GM18508 (cell line): ENCODE results near the gene LRRC25.
"Not testable (repeated sequence)": the region's sequence is repeated elsewhere in the genome, so short reads cannot be mapped to it uniquely, and the experiment has no call there.

Experiments
- ATAC-seq: cut with Tn5 transposase; IDR thresholded peaks from one replicate; pipeline ENCODE4 v1.9.1; 2021; ENCODE audit warnings: moderate number of reproducible peaks; ENCODE audit not compliant: insufficient read depth, unreplicated experiment

The LRRC25 gene

DNA sequence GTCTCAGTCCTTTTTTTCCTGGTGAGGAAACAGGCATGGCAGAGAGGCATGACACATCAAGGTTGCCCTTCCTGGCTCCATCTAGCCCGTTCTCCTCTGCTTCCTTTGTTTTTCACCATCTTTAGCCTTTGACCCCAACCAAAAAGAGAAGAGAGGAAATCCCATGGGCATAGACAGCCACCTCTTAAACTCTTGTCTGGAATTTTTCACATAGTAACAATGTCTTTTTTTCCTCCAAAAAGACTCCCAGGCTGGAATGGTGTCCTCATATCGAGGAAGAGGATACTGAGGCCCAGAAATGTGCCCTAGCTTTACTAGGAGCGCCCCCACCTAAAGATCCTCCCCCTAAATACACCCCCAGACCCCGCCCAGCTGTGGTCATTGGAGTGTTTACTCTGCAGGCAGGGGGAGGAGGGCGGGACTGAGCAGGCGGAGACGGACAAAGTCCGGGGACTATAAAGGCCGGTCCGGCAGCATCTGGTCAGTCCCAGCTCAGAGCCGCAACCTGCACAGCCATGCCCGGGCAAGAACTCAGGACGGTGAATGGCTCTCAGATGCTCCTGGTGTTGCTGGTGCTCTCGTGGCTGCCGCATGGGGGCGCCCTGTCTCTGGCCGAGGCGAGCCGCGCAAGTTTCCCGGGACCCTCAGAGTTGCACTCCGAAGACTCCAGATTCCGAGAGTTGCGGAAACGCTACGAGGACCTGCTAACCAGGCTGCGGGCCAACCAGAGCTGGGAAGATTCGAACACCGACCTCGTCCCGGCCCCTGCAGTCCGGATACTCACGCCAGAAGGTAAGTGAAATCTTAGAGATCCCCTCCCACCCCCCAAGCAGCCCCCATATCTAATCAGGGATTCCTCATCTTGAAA lies 11.5 kb downstream of the LRRC25 start, which contains the start of gene GDF15:
Gene GDF15, plus strand, starts transcription at position 484 of the 868 bp plus-strand sequence. Its CDS starts 32 bp downstream, at position 516.
- ATAC-seq, result no peak

- ATAC-seq, result no peak
Observed at GRCh38 chr19:18385359-18385674, 12.1 kb downstream of the LRRC25 start.

DNA sequence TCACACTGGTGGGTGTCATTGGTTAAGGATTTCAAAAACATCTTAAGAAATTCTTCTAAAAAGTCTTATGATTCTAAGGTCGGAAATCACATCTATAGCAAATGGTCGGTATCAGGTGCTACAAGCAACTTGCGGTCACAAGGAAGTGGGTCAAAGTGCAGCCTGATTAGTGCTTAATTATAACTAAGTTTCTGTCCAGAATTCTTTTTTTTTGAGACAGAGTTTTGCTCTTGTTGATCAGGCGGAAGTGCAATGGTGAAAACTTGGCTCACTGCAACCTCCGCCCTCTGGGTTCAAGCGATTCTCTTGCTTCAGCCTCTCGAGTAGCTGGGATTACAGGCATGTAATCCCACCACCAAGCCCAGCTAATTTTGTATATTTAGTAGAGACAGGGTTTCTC lies 12.6 kb downstream of the LRRC25 start:
- ATAC-seq, result no peak

DNA sequence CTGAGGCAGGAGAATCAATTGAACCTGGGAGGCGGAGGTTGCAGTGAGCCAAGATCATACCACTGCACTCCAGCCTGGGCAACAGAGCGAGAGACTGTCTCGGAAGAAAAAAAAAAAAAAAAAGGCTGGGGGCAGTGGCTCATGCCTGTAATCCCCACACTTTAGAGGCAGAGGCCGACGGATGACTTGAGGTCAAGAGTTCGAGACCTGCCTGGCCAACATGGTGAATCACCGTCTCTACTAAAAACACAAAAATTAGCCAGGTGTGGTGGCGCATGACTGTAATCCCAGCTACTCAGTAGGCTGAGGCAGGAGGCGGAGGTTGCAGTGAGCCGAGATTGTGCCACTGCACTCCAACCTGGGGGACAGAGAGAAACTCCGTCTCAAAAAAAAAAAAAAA lies 13.8 kb downstream of the LRRC25 start:
- not testable (repeated sequence) for ATAC-seq

GRCh38 chr19:18380843-18381242 lies 16.6 kb downstream of the LRRC25 start:
- no peak for ATAC-seq

- no peak for ATAC-seq
Observed at GRCh38 chr19:18379803-18380747, 17.3 kb downstream of the LRRC25 start.

DNA sequence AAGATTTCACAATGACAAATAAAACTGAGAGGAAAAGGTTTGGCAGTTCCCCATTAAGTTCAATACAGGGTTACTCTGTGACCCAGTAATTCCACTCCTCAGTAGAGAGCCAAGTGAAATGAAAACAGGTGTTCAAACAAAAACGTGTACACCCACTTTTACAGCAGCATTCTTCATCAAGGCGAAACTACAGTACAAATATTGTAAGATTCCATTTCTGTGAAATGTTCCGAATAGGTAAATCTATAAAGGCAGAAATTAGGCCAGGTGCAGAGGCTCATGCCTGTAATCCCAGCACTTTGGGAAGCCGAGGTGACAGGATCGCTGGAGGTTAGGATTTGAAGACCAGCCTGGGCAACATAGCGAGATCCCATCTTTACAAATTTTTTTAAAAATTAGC lies 20.4 kb downstream of the LRRC25 start:
- ATAC-seq, result no peak

- peak; percentile 48 for ATAC-seq
Observed at GRCh38 chr19:18373892-18374629, 23.4 kb downstream of the LRRC25 start.

GRCh38 chr19:18373407-18373891 lies 24.0 kb downstream of the LRRC25 start:
- ATAC-seq, result no peak

DNA sequence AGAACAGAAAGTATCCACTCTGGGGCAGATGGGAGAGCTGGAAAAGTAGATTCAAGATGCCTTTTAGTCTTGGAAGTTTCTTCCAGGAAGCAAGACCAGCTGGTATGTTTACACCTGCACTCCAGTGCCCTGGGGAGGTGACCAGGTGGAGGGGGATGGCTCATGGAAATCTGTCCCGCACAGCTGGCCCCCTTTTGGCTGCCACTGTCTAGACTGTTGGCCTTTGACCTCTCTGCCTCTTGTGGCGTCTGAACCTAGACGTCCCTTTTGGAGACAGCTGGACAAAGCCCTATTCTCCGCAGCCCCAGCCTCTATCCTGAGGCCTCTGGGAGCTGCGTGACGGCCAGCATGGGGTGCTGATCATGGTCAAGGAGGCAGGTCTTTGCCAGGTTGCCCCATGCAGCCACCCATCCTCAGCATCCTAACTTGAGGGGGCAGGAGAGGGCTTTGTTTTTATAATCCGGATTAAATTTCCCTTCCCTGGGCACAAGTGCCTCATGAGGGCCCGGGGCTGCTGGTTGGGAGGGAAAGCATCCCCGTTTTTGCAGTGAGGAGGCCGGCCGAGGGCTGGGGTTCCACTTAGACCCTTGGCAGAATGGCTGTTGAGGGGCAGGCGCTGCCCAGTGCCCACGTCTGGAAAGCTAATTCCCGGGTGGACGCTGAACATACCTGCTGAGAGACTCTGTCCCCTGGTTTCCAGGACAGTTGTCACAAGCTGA lies 28.8 kb downstream of the LRRC25 start:
- ATAC-seq, result no peak

- ATAC-seq, result no peak
Observed at GRCh38 chr19:18366021-18366435, 31.4 kb downstream of the LRRC25 start.

GRCh38 chr19:18364826-18365528 lies 32.4 kb downstream of the LRRC25 start:
- no peak for ATAC-seq

DNA sequence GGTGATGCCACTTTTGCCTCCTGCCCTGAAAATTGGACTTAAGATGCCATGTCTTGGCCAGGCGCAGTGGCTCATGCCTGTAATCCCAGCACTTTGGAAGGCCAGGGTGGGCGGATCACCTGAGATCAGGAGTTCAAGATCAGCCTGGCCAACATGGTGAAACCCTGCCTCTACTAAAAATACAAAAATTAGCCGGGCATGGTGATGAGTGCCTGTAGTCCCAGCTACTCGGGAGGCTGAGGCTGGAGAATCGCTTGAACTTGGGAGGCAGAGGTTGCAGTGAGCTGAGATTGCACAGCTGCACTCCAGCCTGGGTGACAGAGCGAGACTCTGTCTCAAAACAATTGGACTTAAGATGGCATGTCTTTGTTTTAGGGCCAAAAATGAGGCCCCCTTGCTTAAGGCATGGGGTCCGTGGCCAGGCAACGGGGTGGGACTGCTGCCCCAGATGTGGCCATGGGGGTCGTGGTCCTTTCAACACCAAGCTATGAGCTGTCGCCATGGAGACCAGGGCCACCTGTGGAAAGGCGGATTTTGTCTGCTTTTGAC lies 33.1 kb downstream of the LRRC25 start:
- ATAC-seq, result not testable (repeated sequence)

- ATAC-seq, result no peak
Observed at GRCh38 chr19:18363787-18364186, 33.6 kb downstream of the LRRC25 start.

DNA sequence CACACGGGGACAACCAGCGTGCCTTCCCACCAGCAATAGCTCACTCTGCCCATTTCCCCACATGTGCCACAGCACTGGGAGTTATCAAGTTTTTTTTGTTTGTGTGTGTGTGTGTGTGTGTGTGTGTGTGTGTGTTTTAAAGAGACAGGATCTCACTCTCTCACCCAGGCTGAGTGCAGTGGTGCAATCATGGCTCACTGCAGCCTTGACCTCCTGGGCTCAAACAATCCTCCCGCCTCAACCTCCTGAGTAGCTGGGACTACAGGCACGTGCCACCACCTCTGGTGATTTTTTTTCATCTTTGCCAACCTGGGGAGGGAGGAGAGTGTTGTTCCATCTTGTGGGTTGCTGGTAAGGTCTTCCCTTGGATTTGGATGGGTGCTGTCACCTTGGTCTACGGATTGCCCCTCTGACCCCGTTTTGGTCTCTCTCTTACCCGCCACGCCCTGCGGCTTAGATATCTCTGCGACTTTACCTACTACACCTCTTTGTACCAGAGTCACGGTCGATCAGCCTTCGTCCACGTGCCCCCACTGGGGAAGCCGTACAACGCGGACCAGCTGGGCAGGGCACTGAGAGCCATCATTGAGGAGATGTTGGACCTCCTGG lies 34.4 kb downstream of the LRRC25 start:
- ATAC-seq, result no peak

- ATAC-seq, result no peak
Observed at GRCh38 chr19:18361646-18362045, 35.8 kb downstream of the LRRC25 start.

GRCh38 chr19:18357041-18357440 lies 40.4 kb downstream of the LRRC25 start:
- no peak for ATAC-seq

DNA sequence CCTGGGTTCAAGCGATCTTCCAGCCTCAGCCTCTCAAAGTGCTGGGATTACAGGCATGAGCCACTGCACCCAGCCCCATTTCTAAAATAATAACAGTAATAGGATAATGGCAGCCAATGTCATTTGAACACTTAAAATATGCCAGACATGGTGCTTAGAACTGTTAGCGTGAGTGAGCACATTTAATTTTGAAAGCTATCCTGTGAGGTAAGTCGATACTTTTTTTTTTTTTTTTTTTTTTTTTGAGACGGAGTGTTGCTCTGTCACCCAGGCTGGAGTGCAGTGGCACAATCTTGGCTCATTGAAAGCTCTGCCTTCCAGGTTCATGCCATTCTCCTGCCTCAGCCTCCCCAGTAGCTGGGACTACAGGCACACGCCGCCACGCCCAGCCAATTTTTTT lies 42.7 kb downstream of the LRRC25 start:
- ATAC-seq, result not testable (repeated sequence)
